ENCODE results near the gene PTPN7.

DNA sequence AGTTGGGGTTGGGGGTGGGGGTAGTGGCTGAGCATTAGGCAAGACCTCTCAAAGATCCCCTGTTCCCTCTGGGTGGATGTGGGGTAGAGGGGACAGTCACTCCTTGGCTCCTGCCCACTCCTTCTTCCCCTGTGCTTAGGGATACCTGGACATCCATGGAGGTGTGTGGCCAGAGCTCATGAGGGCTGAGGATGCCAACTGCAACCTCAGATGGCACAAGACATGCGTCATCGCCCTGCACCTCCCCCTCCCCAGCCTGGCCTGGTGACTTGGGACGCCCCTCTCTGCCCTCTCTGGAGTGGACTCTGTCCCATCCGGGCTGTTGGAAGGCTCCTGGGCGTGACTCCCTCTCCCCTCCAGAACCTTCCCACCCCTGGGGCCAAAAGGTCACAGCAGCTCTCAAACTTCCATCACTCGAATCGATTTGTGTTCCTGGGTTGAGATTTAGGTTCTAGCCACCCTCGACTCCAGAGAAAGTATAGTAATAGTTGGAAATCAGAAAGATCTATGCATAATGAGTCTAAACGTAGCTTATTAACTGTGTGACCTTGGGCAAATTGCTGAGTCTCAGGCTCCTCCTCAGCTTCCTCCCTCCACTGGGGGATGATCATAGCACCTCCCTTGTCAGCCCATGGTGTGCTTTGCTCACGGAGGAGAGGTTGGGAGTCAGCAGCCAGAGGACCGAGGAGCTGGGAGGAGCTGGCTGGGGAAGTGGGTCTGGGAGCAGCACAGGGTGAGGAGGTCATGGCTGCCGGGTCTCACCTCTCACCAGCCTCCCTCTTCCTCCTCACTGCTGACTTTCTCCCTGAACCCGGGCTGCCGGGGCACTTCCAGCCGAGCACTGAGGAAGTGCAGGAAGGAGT, 2.2 kb upstream of the PTPN7 start:
- TF ChIP-seq, protein P1, sequence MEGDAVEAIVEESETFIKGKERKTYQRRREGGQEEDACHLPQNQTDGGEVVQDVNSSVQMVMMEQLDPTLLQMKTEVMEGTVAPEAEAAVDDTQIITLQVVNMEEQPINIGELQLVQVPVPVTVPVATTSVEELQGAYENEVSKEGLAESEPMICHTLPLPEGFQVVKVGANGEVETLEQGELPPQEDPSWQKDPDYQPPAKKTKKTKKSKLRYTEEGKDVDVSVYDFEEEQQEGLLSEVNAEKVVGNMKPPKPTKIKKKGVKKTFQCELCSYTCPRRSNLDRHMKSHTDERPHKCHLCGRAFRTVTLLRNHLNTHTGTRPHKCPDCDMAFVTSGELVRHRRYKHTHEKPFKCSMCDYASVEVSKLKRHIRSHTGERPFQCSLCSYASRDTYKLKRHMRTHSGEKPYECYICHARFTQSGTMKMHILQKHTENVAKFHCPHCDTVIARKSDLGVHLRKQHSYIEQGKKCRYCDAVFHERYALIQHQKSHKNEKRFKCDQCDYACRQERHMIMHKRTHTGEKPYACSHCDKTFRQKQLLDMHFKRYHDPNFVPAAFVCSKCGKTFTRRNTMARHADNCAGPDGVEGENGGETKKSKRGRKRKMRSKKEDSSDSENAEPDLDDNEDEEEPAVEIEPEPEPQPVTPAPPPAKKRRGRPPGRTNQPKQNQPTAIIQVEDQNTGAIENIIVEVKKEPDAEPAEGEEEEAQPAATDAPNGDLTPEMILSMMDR (IDR thresholded peaks at IDR 0.05): no peak
- no peak for TF ChIP-seq POLR2AphosphoS5 (IDR thresholded peaks at IDR 0.05)
